Left ventricle myocardium inferior (tissue), 1 donor: ENCODE measurements around the gene RANBP17. TPM values are rescaled to one million over a fixed set of nuclear protein-coding genes. Genes with fewer than 3 reads are reported as not detected.
"Not testable (repeated sequence)": the region's sequence is repeated elsewhere in the genome, so short reads cannot be mapped to it uniquely, and the experiment has no call there.

Source experiments
- DNase-seq: peaks from one replicate; pipeline ENCODE4 v3.0.0-alpha.2; 2020
- H3K27ac ChIP-seq: fragments of 200-600 bp; replicated peaks from 2 replicates; pipeline ENCODE4 v1.8.0; 2021
- H3K27me3 ChIP-seq: fragments of 200-600 bp; 2 replicates; pipeline ENCODE4 v1.8.0; 2021; ENCODE audit warnings: low read depth
- H3K36me3 ChIP-seq: fragments of 200-600 bp; 2 replicates; pipeline ENCODE4 v1.8.0; 2021
- H3K4me1 ChIP-seq: fragments of 200-600 bp; 2 replicates; pipeline ENCODE4 v1.8.0; 2021
- H3K4me3 ChIP-seq: fragments of 200-600 bp; 2 replicates; pipeline ENCODE4 v1.8.0; 2021; ENCODE audit warnings: mild to moderate bottlenecking, moderate library complexity
- H3K9me3 ChIP-seq: fragments of 200-600 bp; replicated peaks from 2 replicates; pipeline ENCODE4 v1.8.0; 2021
- CTCF ChIP-seq: fragments of 200-600 bp; IDR thresholded peaks from 2 replicates; pipeline ENCODE4 v1.8.0; 2021; ENCODE audit warnings: antibody characterized with exemption, mild to moderate bottlenecking, borderline replicate concordance
- intact Hi-C: fragments of 100-400 bp; cut with micrococcal nuclease; formaldehyde crosslinking; loops from one replicate; pipeline ENCODE4 v1.11.0; 2022
- total RNA-seq: library from RNA; stranded (reverse); fragmentation: NEBNext Ultra II Directional; extraction: Animal tissue kit (Norgen Biotek cat#: 25700); gene quantifications from one replicate; pipeline ENCODE4 v1.2.1, GENCODE V29; 2021
- donor health status: DM: no; HTN: yes; CAD: no; lungs with severe emphysema.

The RANBP17 gene
- total RNA-seq, 1 donor from 2014 or later, result 6.5 TPM

GRCh38 chr5:171158581-171158980 is 296.8 kb downstream of the RANBP17 start:
- DNase-seq, result no peak
- Histone ChIP-seq H3K9me3 (no peaks in the 10 kb centered on the region), H3K27ac (no peak overlapping the region), H3K4me3 (no peak overlapping the region), H3K4me1 (no peaks in the 10 kb centered on the region), H3K27me3 (no peaks in the 10 kb centered on the region), H3K36me3 (no peaks in the 10 kb centered on the region)
- TF ChIP-seq CTCF, result no peak
- intact Hi-C loops, result no loop called here

- intact Hi-C loops, result no loop called here
Measured at GRCh38 chr5:171162165-171162564, 300.3 kb downstream of the RANBP17 start.

GRCh38 chr5:171162596-171162995 is 300.8 kb downstream of the RANBP17 start:
- intact Hi-C loops, result no loop called here
- Histone ChIP-seq H3K36me3 (no peaks in the 10 kb centered on the region), H3K4me1 (no peaks in the 10 kb centered on the region), H3K4me3 (no peak overlapping the region), H3K27me3 (no peaks in the 10 kb centered on the region), H3K27ac (no peak overlapping the region), H3K9me3 (no peaks in the 10 kb centered on the region)
- DNase-seq, result no peak
- no peak for TF ChIP-seq CTCF

More at GRCh38 chr5:171162165-171162564, 300.3 kb downstream of the RANBP17 start:
- no peaks in the 10 kb centered on the region for H3K36me3 ChIP-seq
- no peak for DNase-seq
- no peak overlapping the region for H3K27ac ChIP-seq
- no peaks in the 10 kb centered on the region for H3K27me3 ChIP-seq
- H3K4me1 ChIP-seq, result no peaks in the 10 kb centered on the region
- no peak overlapping the region for H3K4me3 ChIP-seq
- H3K9me3 ChIP-seq, result no peaks in the 10 kb centered on the region
- TF ChIP-seq CTCF, result no peak

GRCh38 chr5:171166766-171167165 is 304.9 kb downstream of the RANBP17 start:
- H3K4me3 ChIP-seq, result no peak overlapping the region
- H3K27me3 ChIP-seq, result no peaks in the 10 kb centered on the region
- no peaks in the 10 kb centered on the region for H3K4me1 ChIP-seq
- H3K27ac ChIP-seq, result no peak overlapping the region
- no peak for TF ChIP-seq CTCF
- H3K9me3 ChIP-seq, result no peaks in the 10 kb centered on the region
- DNase-seq, result no peak
- intact Hi-C loops, result no loop called here
- H3K36me3 ChIP-seq, result no peaks in the 10 kb centered on the region

- Histone ChIP-seq H3K27ac (no peak overlapping the region), H3K36me3 (no peaks in the 10 kb centered on the region), H3K4me3 (no peak overlapping the region), H3K9me3 (no peaks in the 10 kb centered on the region), H3K4me1 (no peaks in the 10 kb centered on the region), H3K27me3 (no peaks in the 10 kb centered on the region)
- TF ChIP-seq CTCF, result no peak
- no peak for DNase-seq
- intact Hi-C loops, result no loop called here
Measured at GRCh38 chr5:171168171-171168570, 306.4 kb downstream of the RANBP17 start.

GRCh38 chr5:171174960-171175359 is 313.1 kb downstream of the RANBP17 start:
- DNase-seq, H3K27me3 ChIP-seq, H3K9me3 ChIP-seq, H3K4me1 ChIP-seq, H3K36me3 ChIP-seq, H3K27ac ChIP-seq, H3K4me3 ChIP-seq, intact Hi-C loops: not testable (repeated sequence)
